NCI-H524 (cell line): Measurements from ENCODE around the gene TJP3.

Experiments
- DNase-seq, 2 experiments: peaks; one replicate each; lab custom pipeline; 2025; lab: John Stamatoyannopoulos, UW

The TJP3 gene

DNA sequence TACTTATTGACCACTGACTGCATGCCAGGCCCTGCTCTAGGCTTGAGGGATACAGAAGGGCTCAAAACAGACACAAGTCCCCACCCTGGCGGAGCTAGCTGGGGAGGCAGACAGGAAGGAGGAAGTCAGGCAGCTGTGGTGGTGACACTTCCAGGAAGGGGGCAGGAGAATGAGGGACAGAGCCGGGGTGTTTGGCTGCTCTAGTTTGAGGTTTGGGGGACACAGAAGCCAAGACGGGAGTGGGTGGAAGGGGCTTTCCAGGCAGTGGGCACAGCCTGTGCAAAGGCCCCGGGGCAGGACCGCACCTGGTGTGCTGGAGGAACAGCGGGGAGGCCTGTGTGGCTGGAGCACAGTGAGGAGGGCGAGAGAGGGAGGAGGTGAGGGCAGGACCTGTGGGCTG is 58.3 kb downstream of the TJP3 start:
- DNase-seq = no peak

DNA sequence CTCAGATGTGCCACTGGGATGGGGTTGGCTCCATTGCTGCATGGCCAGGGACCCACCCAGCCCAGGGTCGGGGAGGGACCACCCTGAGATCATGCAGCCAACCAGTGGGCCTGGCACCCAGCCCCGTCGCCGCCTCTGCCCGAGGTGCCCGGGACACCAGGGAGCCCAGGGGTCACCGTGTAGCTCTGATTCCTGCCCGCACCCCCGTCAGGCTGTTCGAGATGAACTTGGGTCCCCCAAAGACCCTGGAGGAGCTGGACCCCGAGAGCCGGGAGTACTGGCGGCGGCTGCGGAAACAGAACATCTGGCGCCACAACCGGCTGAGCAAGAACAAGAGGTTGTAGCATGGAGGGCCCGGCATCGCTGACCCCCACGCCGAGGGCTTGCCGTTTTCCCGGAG is 58.9 kb downstream of the TJP3 start:
- no peak for DNase-seq

GRCh38 chr19:3768015-3768747 is 60.0 kb downstream of the TJP3 start:
- peak; percentile 89 to 92 for DNase-seq

- no peak for DNase-seq
These were observed 60.5 kb downstream of the TJP3 start for GRCh38 chr19:3768748-3769099.

- no peak for DNase-seq
These were observed 61.3 kb downstream of the TJP3 start for GRCh38 chr19:3769494-3769893.

DNA sequence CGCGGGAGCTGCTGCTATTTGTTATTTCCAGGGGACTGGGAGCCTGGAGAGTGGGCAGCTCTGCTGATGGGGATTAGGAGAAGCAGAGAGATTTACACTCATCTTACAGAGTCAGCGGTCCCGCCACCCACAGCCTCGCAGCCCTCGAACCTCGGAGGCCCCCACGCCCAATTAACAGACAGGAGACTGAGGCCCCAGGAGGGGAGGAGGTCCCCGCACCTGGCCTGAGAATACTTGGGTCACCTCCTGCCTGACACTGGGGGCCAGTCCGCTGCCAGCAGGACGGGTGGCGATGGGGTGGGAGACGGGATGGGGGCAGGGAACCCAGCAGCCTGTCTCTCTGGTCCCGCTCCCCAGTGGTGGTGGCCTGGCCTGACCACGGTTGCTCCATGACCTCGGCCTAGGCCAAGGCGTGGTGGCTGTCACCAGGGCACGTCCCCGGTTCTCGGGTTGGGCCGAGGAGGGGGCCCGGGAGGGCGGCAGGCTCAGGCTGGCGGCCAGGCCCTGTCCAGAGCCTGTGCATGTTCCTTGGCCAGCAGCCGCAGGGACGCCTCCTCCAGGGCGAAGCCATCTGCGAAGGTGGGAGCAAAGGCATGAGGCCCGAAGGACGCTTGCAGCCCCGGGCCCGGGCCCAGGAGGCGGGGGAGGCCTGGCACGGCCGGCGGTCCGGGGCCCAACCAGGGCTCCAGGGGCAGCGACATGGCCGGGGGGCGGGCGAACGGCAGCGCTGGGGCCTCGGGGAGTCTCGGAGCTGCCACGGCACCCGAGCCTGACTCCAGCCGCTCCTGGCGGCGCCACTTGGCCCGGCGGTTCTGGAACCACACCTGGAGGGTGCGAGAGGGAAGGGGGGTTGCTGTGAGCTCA is 62.2 kb downstream of the TJP3 start:
- DNase-seq = no peak

- no peak for DNase-seq
These were observed 63.1 kb downstream of the TJP3 start for GRCh38 chr19:3771000-3771905.

DNA sequence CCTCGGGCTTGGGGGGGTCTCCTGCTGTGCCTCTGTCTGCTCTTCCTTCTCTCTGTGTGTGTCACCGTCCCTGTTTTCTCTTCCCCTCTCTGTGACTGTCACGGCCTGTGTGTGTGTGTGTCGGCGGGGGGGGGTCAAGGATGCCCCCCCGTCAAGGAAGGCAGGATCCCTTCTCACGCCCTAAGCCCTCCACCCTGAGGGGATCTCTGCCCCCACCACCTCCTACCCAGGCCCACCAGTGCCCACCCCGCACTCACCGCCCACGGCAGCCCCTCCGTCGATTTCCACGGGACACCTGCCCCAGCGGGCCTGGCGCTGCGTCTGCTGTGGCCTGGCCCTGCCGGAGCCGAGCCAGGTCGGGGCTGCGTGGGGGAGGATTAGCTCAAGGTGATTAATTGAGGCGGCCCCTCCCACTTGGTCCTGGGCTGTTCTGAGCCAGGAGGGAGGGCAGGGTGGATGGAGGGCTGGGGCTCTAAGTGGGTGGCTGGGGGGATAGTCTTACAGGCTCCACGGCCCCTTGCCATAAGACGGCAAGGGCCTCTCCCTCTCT is 63.8 kb downstream of the TJP3 start, which contains the start of gene RAX2:
Gene RAX2 (minus strand): TSS at position 323 of the 550 bp plus-strand sequence. CDS start 486 bp downstream, outside the sequence.
- DNase-seq = peak in 1 of 2 experiments; percentile 44

GRCh38 chr19:3773814-3774515 is 65.8 kb downstream of the TJP3 start:
- DNase-seq = no peak

DNA sequence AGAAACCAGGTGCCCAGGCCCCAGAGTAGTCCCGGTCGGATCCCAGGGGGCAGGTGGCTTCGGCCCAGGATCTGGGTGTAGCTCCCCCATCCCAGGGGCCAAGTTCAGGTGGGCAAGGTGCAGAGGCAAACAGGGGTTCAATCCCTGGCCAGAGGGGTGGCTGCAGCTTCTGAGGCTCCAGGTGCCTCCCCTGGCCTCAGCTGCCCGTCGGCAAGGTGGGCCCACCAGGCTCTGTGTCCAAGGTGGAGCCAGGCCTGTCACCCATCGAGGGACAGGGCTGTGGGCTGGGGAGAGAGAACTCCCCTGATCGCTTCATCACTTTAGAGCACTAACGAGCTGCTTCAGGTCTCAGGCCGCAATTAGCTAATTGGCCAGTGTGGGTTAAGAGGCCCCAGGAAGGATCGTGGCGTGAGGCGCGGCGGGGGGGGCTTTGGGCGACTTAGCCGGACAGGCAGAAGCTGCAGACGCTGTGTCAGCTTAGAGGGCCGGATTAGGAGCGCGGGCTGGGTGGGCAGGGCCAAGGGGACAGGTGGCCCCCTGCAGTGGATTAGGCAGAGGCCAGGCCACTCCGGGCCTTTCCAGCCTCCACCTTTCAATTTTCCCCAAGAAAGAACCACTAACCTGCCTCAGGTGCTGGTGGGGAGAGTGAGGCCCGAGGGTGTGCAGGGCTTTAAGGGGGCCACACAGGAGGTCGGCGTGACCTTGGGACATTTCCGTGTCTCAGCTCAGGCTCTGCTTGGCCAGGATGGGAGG is 66.6 kb downstream of the TJP3 start:
- peak in 1 of 2 experiments; percentile 65 for DNase-seq

GRCh38 chr19:3775374-3775711 is 67.2 kb downstream of the TJP3 start:
- DNase-seq = no peak

DNA sequence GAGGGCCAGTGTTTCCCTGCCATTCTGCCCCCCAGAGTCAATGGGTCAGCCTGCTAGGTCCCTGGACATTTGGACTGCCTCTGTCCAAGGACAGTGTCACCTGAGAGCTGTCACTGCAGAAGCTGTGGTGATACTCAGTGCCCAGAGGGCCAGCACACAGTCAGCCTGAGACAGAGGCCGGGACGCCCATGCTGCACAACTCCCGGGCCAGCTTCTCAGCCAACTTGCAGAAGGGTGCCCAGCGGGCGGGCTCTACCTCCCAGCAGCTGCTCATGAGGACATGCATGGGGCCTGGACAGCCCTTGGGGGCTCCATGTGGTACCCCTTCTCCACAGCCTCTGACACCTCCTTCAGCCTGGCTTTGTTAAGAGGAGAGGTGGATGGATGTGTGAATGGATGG is 67.6 kb downstream of the TJP3 start:
- no peak for DNase-seq

GRCh38 chr19:3776479-3777040 is 68.4 kb downstream of the TJP3 start:
- no peak for DNase-seq

- DNase-seq = no peak
These were observed 70.1 kb downstream of the TJP3 start for GRCh38 chr19:3778104-3778867.

DNA sequence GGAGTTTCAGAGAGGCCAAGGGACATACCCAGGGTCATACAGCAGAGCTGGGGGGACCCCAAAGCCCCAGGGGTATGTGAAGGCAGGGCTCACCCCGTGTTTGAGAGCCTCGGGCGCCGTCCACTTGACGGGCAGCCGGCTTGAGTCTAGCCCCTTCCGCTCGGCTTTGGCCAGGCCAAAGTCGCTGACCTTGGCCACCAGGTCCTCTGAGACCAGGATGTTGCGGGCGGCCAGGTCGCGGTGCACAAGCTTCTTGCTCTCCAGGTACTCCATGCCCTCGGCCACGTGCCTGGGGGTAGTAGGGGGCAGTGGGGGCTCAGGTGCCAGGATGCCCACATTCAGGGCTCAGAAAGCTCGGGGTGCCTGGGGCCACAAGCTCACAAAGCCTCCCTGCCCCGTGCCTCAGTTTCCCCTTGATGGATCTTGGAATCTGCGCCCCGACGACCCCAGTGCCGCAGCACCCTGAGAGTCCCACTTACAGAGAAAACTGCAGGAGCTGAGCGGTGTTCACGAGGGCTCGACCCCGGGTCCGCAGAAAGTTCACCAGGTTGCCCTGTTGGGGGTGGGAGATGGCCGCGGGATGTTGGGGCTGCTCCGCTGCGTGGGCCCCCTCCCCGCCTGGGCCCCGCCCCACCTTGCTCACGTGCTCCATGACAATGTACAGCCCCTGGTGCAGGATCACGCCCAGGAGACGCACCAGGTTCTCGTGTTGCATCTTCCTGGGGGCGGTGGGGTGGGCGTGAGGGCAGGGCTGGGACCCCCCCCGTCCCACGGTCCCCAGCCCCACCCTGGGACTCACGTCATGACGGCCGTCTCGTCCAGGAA is 70.9 kb downstream of the TJP3 start:
- DNase-seq = no peak

DNA sequence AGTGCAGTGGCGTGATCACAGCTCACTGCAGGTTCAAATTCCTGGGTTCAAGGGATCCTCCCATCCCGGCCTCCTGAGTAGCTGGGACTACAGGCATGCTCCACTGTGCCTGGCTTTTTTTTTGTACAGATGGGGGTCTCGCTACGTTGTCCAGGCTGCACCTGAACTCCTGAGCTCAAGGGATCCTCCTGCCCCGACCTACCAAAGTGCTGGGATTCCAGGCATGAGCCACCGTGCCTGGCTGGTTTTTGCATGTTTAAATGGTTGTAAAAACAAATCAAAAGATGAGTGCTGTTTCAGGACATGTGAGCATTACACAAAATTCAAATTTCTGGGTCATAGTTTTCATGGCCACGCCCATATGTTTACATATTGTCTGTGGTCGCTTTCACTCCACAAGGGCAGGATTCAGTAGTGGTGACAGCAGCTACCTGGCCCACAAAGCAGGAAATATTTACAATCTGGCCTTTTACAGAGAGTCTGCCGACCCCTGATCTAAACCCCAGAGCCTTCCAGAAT is 72.7 kb downstream of the TJP3 start:
- no peak for DNase-seq

GRCh38 chr19:3781603-3782002 is 73.4 kb downstream of the TJP3 start:
- no peak for DNase-seq

DNA sequence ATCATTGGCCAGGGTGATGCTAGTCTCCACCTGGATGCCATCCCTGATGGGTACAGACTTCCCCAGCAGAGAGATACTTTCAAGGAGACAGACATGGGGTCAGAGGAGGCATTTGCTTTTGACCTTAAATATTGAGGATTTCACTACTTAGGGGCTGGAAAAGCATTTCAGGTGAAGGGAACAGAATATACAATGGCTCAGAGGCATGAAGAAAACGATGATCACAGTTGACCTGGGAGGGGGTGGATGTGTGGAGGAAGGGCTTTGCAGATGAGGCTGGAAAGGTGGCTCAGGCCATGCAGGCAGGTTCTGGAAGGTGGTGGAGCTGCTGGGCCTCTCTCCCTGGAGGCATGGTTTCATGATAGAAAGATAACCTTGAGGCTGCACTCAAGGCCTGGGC is 74.1 kb downstream of the TJP3 start:
- DNase-seq = no peak
